ENCODE data around the gene ZNF536.

ZNF536 gene

DNA sequence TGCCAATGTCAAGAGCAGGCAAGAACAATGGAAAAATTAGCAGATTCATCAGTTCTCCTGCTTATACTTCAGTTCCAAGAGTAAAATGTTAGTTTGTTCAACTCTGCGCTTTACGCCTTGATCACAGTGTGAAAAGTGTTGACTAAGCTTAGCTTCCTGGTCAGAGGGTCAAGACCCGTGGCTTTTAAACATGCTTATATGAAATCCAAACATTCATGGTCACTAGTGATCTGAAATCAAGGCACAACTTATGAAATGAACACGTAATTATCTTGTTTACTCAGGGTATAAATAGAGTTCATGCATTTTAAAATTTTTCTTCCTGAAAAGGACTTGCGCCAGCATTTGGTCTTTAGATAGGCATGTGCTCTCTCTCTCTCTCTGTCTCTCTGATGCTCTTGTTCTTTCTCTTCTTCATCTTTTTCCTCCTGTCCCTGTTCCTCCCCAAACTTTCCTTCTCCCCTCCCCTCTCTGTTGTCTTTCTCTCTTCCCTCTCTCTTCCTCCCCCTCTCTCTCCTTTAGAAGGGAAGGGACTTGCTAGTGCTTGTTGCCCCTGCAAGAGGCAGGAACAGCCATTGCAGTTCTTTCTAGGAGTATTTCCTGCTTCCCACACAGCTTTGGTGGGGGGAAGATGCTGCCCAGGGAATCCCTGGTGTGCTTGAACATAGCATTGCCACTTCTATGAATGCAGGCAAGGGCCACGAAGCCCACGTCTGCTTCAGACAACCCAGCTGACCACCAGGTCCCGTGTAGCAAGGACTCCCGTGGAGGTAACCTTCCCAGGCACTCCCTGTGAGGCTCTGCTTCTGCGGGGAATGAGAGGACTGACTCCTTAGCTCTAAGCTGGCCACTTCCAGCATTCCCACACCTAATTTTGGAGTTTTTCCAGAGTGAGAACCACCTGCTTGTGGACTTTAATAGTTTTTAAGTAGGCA, 7.1 kb upstream of the ZNF536 start:
- DNase-seq (ENCODE audit: low spot score) = no peak

- DNase-seq (ENCODE audit: low spot score) = no peak
Measured at GRCh38 chr19:30366282-30366681, 5.9 kb upstream of the ZNF536 start.

DNA sequence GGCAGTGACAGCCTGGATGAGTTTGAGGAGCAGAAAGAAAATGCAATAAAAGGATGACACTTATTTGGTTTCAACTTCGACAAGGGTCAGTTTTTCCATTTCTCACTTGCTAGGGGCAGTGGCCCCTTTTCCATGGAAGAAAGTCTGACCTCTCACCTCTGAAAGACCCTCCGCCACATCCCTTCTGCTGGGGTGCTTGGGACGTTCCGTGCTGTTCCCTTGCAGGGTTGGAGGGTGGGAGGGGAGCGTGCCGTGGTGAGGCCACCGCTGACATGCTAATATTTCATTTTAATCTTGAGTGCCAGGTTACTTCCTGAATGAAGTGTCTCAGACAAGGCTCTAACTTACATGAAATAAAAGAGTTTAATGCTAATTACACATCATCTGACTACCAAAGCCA, 5.2 kb upstream of the ZNF536 start:
- no peak for DNase-seq (ENCODE audit: low spot score)

- no peak for DNase-seq (ENCODE audit: low spot score)
Measured at GRCh38 chr19:30367421-30367820, 4.8 kb upstream of the ZNF536 start.

- no peak for DNase-seq (ENCODE audit: low spot score)
Measured at GRCh38 chr19:30369833-30370232, 2.4 kb upstream of the ZNF536 start.

DNA sequence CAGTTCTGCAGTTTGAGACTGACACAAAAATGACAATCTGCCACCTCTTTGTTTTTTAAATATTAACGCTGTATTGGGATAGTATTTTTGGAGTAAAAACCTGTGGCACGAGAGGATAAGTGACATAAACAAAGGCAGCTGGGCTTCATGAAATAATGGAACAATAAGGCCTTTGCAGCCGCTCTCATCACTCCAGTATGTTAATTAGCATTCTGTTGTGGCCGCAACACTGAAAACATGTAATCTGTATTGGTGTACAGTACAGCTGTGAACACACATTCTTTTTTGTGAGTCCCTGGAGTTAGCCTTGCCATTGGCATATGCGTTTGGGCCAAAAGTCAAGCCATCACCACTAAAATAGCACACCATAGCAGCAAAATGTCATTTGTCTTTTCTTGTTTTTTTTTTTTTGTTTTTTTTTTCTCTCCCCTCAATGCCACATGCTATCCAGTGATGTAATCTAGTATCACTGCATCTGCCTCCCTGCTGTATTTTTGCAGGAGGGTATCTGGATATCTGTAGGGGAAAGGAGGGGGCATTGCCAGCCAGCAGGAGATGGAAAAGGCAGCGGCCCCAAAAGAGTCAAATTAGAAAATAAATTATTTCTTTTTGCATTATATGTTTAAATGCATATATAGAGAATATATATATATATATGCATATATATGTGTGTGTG, 885 bp upstream of the ZNF536 start:
- no peak for DNase-seq (ENCODE audit: low spot score)

GRCh38 chr19:30373593-30373992, 1.4 kb downstream of the ZNF536 start:
- DNase-seq (ENCODE audit: low spot score) = peak; percentile 50

GRCh38 chr19:30374539-30374864, 2.3 kb downstream of the ZNF536 start:
- DNase-seq (ENCODE audit: low spot score) = no peak

GRCh38 chr19:30374865-30375552, 2.8 kb downstream of the ZNF536 start:
- peak; percentile 87 for DNase-seq (ENCODE audit: low spot score)

GRCh38 chr19:30375553-30376031, 3.4 kb downstream of the ZNF536 start:
- DNase-seq (ENCODE audit: low spot score) = no peak

- no peak for DNase-seq (ENCODE audit: low spot score)
Measured at GRCh38 chr19:30376272-30376671, 4.1 kb downstream of the ZNF536 start.

DNA sequence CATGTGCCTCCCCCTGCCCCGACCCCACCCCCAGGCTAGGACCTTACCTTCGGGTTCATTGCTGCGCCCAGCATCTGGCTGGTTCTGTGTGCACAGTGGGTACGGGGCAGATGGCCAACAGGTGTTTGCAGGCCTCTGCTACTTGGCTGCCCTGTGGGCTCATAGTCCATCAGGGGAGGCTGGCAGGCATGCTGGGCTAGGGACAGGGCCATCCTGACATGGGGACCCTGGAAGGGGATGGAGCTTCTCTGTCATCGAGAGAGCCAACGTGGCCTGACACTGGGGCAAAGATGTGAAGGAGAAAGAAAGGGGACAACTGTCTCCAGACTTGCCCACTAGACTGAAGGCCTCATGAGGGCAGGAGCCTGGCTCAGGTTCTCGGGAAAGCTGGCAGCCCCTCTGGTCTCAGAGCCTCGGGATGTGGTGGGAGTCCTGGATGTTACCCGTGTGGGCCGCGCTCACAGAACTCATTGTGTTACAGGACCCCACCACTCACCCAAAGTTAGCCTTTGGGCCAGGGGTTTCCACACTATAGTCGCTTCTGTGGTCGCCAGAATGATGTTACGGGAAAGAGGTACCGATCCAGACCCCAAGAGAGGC, 4.7 kb downstream of the ZNF536 start:
- DNase-seq (ENCODE audit: low spot score) = no peak

DNA sequence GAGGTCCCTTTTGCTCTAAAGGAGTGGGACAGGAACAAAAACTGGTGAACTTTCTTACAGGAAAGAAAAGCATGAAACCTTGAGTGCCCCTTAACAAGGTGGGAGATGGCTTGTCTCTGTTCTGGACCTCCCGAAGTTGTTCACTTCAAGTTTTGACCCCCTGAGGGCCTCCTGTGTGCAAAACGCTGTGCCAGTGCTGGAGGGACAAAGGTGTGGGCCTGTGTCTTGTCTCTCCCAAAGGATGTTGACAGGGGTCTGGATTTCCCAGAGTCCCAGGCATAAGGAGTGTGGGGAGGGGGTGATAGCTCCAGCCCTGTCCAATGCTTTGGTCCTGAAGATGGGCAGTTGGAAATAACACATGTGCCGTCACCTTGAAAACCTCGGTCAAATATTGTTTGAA, 6.5 kb downstream of the ZNF536 start:
- no peak for DNase-seq (ENCODE audit: low spot score)

DNA sequence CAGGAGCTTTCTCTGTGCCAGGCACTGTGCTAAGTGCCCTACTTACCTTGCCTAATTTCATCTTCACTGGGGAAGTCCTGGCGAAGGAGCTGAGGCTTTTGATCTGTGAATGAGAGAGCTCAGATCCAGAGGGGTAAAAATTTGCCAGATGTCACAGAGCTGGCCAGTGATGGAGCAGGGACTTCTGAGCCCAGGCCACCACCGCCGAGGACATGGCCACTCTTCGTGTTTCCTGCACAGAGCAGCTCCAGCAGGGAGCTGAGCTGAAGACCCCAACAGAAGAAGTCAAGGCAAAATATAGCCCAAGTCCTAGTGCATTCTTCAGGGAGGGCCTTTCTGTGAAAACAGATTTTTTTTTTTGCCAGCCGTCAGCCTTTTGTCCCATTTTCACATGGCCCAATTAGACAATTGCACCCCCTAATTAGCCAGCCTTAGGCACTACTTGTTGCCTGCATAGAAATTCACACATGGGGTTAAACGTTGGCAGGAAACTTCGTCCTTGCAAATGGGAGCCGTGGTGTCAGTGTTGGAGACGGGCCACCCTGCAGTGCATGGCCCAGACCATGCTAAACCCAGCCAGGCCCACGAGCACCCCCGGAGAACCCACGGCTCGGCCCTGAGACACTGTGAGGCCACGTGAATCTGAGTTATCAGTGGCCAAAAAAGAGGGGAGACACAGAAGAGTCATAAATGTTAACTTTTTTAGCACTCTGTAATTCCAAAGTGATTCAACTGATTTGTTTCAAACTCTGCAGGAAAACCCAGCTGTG, 7.8 kb downstream of the ZNF536 start:
- no peak for DNase-seq (ENCODE audit: low spot score)

GRCh38 chr19:30381366-30381765, 9.2 kb downstream of the ZNF536 start:
- DNase-seq (ENCODE audit: low spot score) = no peak

DNA sequence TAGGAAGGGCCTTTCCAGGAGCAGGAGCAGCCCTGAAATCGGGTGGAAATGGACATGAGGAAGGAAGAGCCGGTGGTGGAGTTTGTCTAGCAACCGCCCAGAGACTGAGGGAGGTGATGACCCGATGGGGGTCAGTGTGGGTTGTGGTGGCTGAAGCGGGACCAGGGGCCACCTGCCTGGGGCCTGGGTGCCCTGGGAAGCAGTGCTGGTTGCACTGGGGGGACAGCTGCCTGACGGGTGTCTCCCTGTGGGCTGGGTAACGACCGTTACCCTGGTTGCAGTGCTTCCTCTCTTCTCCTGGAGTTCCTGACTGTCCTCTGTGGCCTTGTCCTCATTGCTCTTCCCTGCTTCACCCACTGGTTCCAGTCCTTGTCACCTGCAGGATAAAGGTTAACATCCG, 13.0 kb downstream of the ZNF536 start:
- no peak for DNase-seq (ENCODE audit: low spot score)

GRCh38 chr19:30385666-30386065, 13.5 kb downstream of the ZNF536 start:
- DNase-seq (ENCODE audit: low spot score) = no peak

DNA sequence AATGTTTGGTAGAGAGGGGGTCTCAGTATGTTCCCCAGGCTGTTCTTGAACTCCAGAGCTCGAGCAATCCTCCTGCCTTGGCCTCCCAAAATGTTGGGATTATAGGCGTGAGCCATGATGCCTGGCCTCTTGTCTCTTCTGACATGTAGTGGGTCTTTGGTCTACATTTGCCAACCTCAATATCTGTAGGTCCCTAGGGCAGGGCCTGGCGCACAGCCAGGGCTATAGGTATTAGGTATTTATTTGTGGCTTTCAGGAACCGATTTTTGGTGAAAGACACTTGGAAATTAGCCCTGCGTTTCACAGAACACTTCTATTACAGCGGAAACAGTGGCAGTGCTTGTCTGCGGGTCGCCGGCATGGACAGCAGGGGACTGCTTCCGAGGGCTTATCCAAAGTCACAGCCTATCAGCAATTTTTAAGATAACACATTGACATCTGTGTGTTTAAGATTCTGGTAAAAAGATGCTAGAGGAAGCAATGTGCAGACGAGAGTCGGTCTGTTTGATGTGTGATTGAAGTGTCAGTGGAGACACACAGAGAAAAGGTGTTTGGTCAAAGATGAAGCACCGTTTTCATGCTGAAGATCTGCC, 14.5 kb downstream of the ZNF536 start:
- DNase-seq (ENCODE audit: low spot score) = no peak

DNA sequence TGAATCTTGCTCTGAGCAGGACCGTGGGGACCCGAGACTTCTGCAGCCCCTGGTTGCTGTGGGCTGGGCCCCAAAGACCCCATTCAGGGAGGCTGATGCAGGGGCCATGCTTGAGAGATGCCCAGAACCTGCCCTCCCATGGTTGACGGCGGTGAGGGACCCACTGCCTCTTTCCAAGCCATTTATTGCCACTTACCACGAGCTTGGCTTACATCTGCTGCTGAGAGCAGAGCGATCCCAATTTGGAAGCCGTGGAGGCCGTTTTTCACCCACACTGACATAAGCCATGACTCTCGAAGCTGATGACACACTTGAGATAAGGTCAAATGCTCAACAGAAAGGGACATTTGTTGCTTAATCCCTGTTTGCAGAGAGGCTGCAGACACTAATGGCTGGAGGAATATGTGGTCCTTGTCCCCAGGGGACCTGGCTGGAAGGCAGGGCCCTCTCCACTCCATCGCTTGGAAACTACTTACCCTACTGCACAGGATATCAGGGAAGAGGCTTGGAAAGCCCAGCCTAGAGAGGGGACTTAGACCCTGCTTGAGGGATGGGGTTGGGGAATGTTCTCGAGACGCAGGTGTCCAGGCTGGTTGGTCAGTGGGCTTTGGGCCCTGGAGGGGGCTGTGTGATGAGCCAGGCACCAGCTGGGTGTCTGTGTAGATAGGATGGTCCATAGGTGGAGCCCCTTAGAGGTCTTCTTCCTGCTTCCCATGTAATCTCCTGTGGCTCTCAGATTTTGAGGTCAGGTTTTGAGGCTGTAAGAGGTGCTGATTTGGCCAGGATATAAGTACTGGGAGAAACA, 15.3 kb downstream of the ZNF536 start:
- no peak for DNase-seq (ENCODE audit: low spot score)

- DNase-seq (ENCODE audit: low spot score) = peak; percentile 3
Measured at GRCh38 chr19:30388327-30388726, 16.1 kb downstream of the ZNF536 start.

Measured in D341Med (cell line).